Dermis lymphatic vessel endothelial cell (primary cell): ENCODE data around the gene PEX11G. TPM values are rescaled to one million over a fixed set of nuclear protein-coding genes. Genes with fewer than 3 reads are reported as not detected.

Source experiments
- total RNA-seq: library from RNA; depleted of rRNA; stranded (reverse); fragments of >200 nt; gene quantifications from 2 replicates; pipeline ENCODE4 v1.2.1, GENCODE V29; 2014

The PEX11G gene
- 1.5 TPM in 2 replicates for total RNA-seq

GRCh38 chr19:7488736-7489353 lies at the start of gene PEX11G:
TSS of gene PEX11G (minus strand) at chr19:7489035. CDS start at chr19:7489010, 25 bp downstream.

GRCh38 chr19:7535047-7535997 lies 46.5 kb upstream of the PEX11G start, which contains the start of gene PNPLA6:
TSS of gene PNPLA6 (plus strand) at chr19:7535717. CDS start at chr19:7535789, 72 bp downstream.

GRCh38 chr19:7522072-7522922 lies 33.5 kb upstream of the PEX11G start, which contains the start of gene MCOLN1:
TSS of gene MCOLN1 (plus strand) at chr19:7522624. CDS start at chr19:7522751, 127 bp downstream.

GRCh38 chr19:7515645-7516151 lies 26.9 kb upstream of the PEX11G start, which contains the start of gene ZNF358:
TSS of gene ZNF358 (plus strand) at chr19:7516103. CDS start at chr19:7519243, 3,140 bp downstream.

Other genes with a start within 250 kb of the PEX11G start
- gene INSR, start 194.6 kb downstream of the PEX11G start, total RNA-seq: 30.9 and 37.6 TPM in 2 replicates
- 16.4 and 21.1 TPM in 2 replicates for gene ARHGEF18, start 140.1 kb downstream of the PEX11G start, total RNA-seq
- 10.9 and 11.2 TPM in 2 replicates for gene ZNF358, start 27.1 kb upstream of the PEX11G start, total RNA-seq
- gene MCOLN1, start 33.6 kb upstream of the PEX11G start, total RNA-seq: 3.4 and 4.9 TPM in 2 replicates
- gene PNPLA6, start 46.7 kb upstream of the PEX11G start, total RNA-seq: 56.2 and 65.2 TPM in 2 replicates
- gene CAMSAP3, start 106.8 kb upstream of the PEX11G start, total RNA-seq: 0.11 TPM in 1 of 2 replicates, not detected in the other
- 19.0 and 22.6 TPM in 2 replicates for gene XAB2, start 140.5 kb upstream of the PEX11G start, total RNA-seq
- 34.4 and 36.3 TPM in 2 replicates for gene PET100, start 140.8 kb upstream of the PEX11G start, total RNA-seq
- not detected in 2 replicates for gene PCP2, start 144.7 kb upstream of the PEX11G start, total RNA-seq
- gene STXBP2, start 148.1 kb upstream of the PEX11G start, total RNA-seq: 19.8 and 28.3 TPM in 2 replicates
- gene RETN, start 180.0 kb upstream of the PEX11G start, total RNA-seq: not detected in 2 replicates
- gene MCEMP1, start 188.1 kb upstream of the PEX11G start, total RNA-seq: not detected in 2 replicates
- 111 and 133 TPM in 2 replicates for gene TRAPPC5, start 191.8 kb upstream of the PEX11G start, total RNA-seq
- gene FCER2, start 213.1 kb upstream of the PEX11G start, total RNA-seq: not detected in 2 replicates
- gene CLEC4G, start 243.1 kb upstream of the PEX11G start, total RNA-seq: under 0.01 and 0.76 TPM in 2 replicates